K562 (cell line): ENCODE measurements around the gene TEKT2. TPM values are rescaled to one million over a fixed set of nuclear protein-coding genes. Genes with fewer than 3 reads are reported as not detected.

Source experiments
- ATAC-seq: fragments of 200-7000 bp; cut with Tn5 transposase; 3 replicates; pipeline ENCODE4 v1.9.1; 2020; ENCODE audit warnings: moderate library complexity
- BruUV-seq: library from RNA; stranded (reverse); fragments of 400-500 nt; replicated peaks from 2 replicates; lab custom pipeline; 2021; lab: Mats Ljungman, UMichigan
- CTCF ChIA-PET: fragments of 300-600 bp; formaldehyde crosslinking; extraction: SDS; loops from one replicate; lab custom pipeline; 2021; ENCODE audit warnings: low intra/inter-chr PET ratio; lab: Yijun Ruan, JAX
- POLR2A ChIA-PET: fragments of 300-600, 350-650 bp; sonication (Branson Sonifier 250); formaldehyde crosslinking; extraction: SDS; loops from one replicate; lab custom pipeline; 2021; ENCODE audit warnings: antibody characterized with exemption, inconsistent platforms; lab: Yijun Ruan, JAX
- DNase-seq, 4 experiments: peaks; one replicate each; pipeline versions ENCODE4 v3.0.0 to v3.0.0-alpha.2; 2011 to 2018; ENCODE audit warnings: low spot score in 3 of 4, mixed read lengths in 3 of 4; ENCODE audit errors: extremely low read depth in 1 of 4
- FAIRE-seq: peaks from 2 replicates; lab custom pipeline; 2011; peaks lifted over from hg19 to GRCh38; lab: Jason Lieb, UNC
- H2AFZ ChIP-seq: 2 replicates; pipeline ENCODE4 v1.6.0; 2011; ENCODE audit warnings: low read depth, low read length, control low read depth, inconsistent platforms
- H3K27ac ChIP-seq: fragments of 200-600 bp; 3 replicates; pipeline ENCODE4 v1.8.0; 2011; ENCODE audit warnings: low read depth, mild to moderate bottlenecking, control low read depth, inconsistent platforms, low read length, moderate library complexity, mixed read lengths; ENCODE audit errors: extremely low read depth
- H3K27me3 ChIP-seq, 2 experiments: fragments of 300-600 bp in 1 of 2; 2 replicates in 1 of 2; 3 replicates in 1 of 2; pipeline versions ENCODE4 v1.6.0 to v1.8.0; 2011; ENCODE audit warnings: inconsistent platforms in 2 of 2, low read length in 2 of 2, mild to moderate bottlenecking in 1 of 2, mixed read lengths in 1 of 2, moderate library complexity in 1 of 2; ENCODE audit not compliant: control insufficient read depth in 2 of 2, insufficient read depth in 2 of 2
- H3K36me3 ChIP-seq: fragments of 300-600 bp; 3 replicates; pipeline ENCODE4 v1.8.0; 2011; ENCODE audit warnings: mild to moderate bottlenecking, low read length, inconsistent platforms; ENCODE audit not compliant: control insufficient read depth, insufficient read depth
- H3K4me1 ChIP-seq, 2 experiments: fragments of 200-600 bp in 1 of 2; replicated peaks in 1 of 2; 2 replicates in 1 of 2; 3 replicates in 1 of 2; pipeline versions ENCODE4 v1.5.1 to v1.8.0; 2011; ENCODE audit warnings: inconsistent platforms in 2 of 2, low read length in 2 of 2, mild to moderate bottlenecking in 1 of 2, mixed read lengths in 1 of 2, moderate library complexity in 1 of 2; ENCODE audit not compliant: control insufficient read depth in 2 of 2, insufficient read depth in 2 of 2
- H3K4me2 ChIP-seq: 2 replicates; pipeline ENCODE4 v1.6.1; 2011; ENCODE audit warnings: low read length, control low read depth, inconsistent platforms, mixed read lengths; ENCODE audit not compliant: insufficient read depth
- H3K4me3 ChIP-seq: fragments of 200-600 bp; sonication (generic), shearing (Covaris generic); 2 replicates; pipeline ENCODE4 v1.5.1; 2016; ENCODE audit warnings: control low read depth, inconsistent platforms
- H3K79me2 ChIP-seq: fragments of 200-600 bp; 3 replicates; pipeline ENCODE4 v1.8.0; 2011; ENCODE audit warnings: low read length, inconsistent platforms; ENCODE audit not compliant: control insufficient read depth, insufficient read depth
- H3K9ac ChIP-seq, 2 experiments: 2 replicates each; pipeline versions ENCODE4 v1.6.0 to v1.6.1; 2011; ENCODE audit warnings: low read depth in 2 of 2, low read length in 2 of 2, control low read depth in 1 of 2, inconsistent platforms in 1 of 2, mild to moderate bottlenecking in 1 of 2, mixed read lengths in 1 of 2; ENCODE audit not compliant: insufficient read depth in 1 of 2
- H3K9me1 ChIP-seq: one replicate; pipeline ENCODE4 v1.6.0; 2011; ENCODE audit warnings: inconsistent platforms, mild to moderate bottlenecking, low read length, moderate library complexity; ENCODE audit not compliant: control insufficient read depth, insufficient read depth
- H3K9me3 ChIP-seq: replicated peaks from 2 replicates; pipeline ENCODE4 v1.5.1; 2011; ENCODE audit warnings: low read depth, low read length, inconsistent platforms; ENCODE audit not compliant: control insufficient read depth, insufficient read depth
- H4K20me1 ChIP-seq: replicated peaks from 2 replicates; pipeline ENCODE4 v1.6.1; 2011; ENCODE audit warnings: low read length, inconsistent platforms, mixed read lengths; ENCODE audit not compliant: control insufficient read depth, insufficient read depth
- ASH1L ChIP-seq: fragments of 450-650 bp; IDR thresholded peaks from 2 replicates; pipeline ENCODE4 v1.6.1; 2018; ENCODE audit warnings: borderline replicate concordance, mild to moderate bottlenecking, low read depth; ENCODE audit not compliant: partially characterized antibody
- BCLAF1 ChIP-seq, 2 experiments: fragments of 450-650 bp in 1 of 2; IDR thresholded peaks; 2 replicates each; pipeline ENCODE4 v1.6.1; 2011 to 2017; ENCODE audit warnings: low read depth in 2 of 2, antibody characterized with exemption in 1 of 2, borderline replicate concordance in 1 of 2, low read length in 1 of 2, mild to moderate bottlenecking in 1 of 2, mixed read lengths in 1 of 2; ENCODE audit not compliant: control insufficient read depth in 1 of 2
- C11orf30 ChIP-seq: fragments of 450-650 bp; IDR thresholded peaks from 2 replicates; pipeline ENCODE4 v1.6.1; 2016; ENCODE audit warnings: low read depth, mild to moderate bottlenecking
- DNMT1 ChIP-seq: fragments of 450-650 bp; IDR thresholded peaks from 2 replicates; pipeline ENCODE4 v1.6.1; 2016; ENCODE audit warnings: antibody characterized with exemption, mild to moderate bottlenecking
- HMG20B ChIP-seq: fragments of 250-450 bp; sonication (Bioruptor Pico); IDR thresholded peaks from 2 replicates; pipeline ENCODE4 v1.5.0; 2021; ENCODE audit warnings: mild to moderate bottlenecking
- MAFF ChIP-seq: IDR thresholded peaks from 2 replicates; pipeline ENCODE4 v1.6.1; 2012; ENCODE audit warnings: low read length, improper control_type of control experiment
- MAFG ChIP-seq: fragments of 450-650 bp; conservative IDR thresholded peaks from 2 replicates; pipeline ENCODE4 v1.6.1; 2016; ENCODE audit warnings: missing genetic modification characterization, missing compliant biosample characterization
- MAFK ChIP-seq: IDR thresholded peaks from 2 replicates; pipeline ENCODE4 v1.6.1; 2011; ENCODE audit warnings: low read length, improper control_type of control experiment
- MCM5 ChIP-seq: fragments of 450-650 bp; IDR thresholded peaks from 2 replicates; pipeline ENCODE4 v1.6.1; 2016; ENCODE audit warnings: low read depth
- MITF ChIP-seq: IDR thresholded peaks from 2 replicates; pipeline ENCODE4 v1.6.1; 2014; ENCODE audit warnings: antibody characterized with exemption
- SPI1 ChIP-seq: IDR thresholded peaks from 2 replicates; pipeline ENCODE4 v1.6.1; 2011; ENCODE audit warnings: low read depth, low read length, control low read depth, borderline replicate concordance
- TSC22D4 ChIP-seq: fragments of 450-650 bp; IDR thresholded peaks from 2 replicates; pipeline ENCODE4 v1.6.1; 2016; ENCODE audit warnings: missing genetic modification characterization, missing biosample characterization, control low read depth
- ZNF253 ChIP-seq: fragments of 250-450 bp; sonication (Bioruptor Pico); conservative IDR thresholded peaks from 2 replicates; pipeline ENCODE4 v1.6.1; 2021; ENCODE audit warnings: mild to moderate bottlenecking
- ZNF316 ChIP-seq: fragments of 450-650 bp; IDR thresholded peaks from 2 replicates; pipeline ENCODE4 v1.6.1; 2016
- ZNF586 ChIP-seq: fragments of 450-650 bp; formaldehyde crosslinking; conservative IDR thresholded peaks from 2 replicates; pipeline ENCODE4 v1.4.0; 2020; ENCODE audit warnings: mild to moderate bottlenecking, moderate library complexity
- WGBS: fragments of 100-300 bp; shearing (Covaris generic); methylation state at CpG from one replicate; pipeline ENCODE4 v1.1.6; 2016; ENCODE audit warnings: low coverage, mixed read lengths; ENCODE audit not compliant: insufficient coverage; ENCODE audit errors: missing lambda C conversion rate; 5-methylcytosine and 5-hydroxymethylcytosine counted together
- in situ Hi-C: fragments of 300-500 bp; cut with MboI; formaldehyde crosslinking; loops from 4 replicates; pipeline ENCODE4 v1.15.0; 2018; ENCODE audit warnings: inconsistent platforms, mixed read lengths
- intact Hi-C: fragments of 100-400 bp; cut with micrococcal nuclease; formaldehyde crosslinking; loops from 2 replicates; pipeline ENCODE4 v1.14.2; 2022
- polyA plus RNA-seq, 8 experiments: library from polyadenylated mRNA; depleted of rRNA in 4 of 8; stranded (reverse) in 5 of 8; unstranded in 3 of 8; fragments of >200 nt; fragmentation: Nextera tagmentation in 2 of 8; fragmentation: Illumina TruSeq in 1 of 8; extraction: Ambion mirVana in 2 of 8; extraction: Trizol in 1 of 8; gene quantifications; 2 replicates each; pipeline versions ENCODE4 v1.2.1 to v1.2.3, GENCODE V29; 2011 to 2014; ENCODE audit warnings: inconsistent platforms in 1 of 8, missing spikeins in 1 of 8
- total RNA-seq, 7 experiments: library from RNA; depleted of rRNA in 6 of 7; stranded (reverse); fragments of >200 nt in 6 of 7; fragmentation: Illumina TruSeq in 2 of 7; extraction: Trizol in 2 of 7; gene quantifications; 2 replicates each; pipeline versions ENCODE4 v1.2.1 to v1.2.3, GENCODE V29; 2011 to 2021; ENCODE audit warnings: low replicate concordance in 1 of 7

The TEKT2 gene
- total and polyA plus RNA-seq, 9 of the 15 experiments (the other 6 are each of a cell fraction or from before 2014, with no cell fraction given), result 0.06 to 0.94 (median 0.30) TPM; not detected in 1

GRCh38 chr1:36062315-36062714, 21.6 kb upstream of the TEKT2 start:
- no peak overlapping the region for H2AFZ ChIP-seq
- no peaks in the 10 kb centered on the region for H4K20me1 ChIP-seq
- no peak overlapping the region for H3K9ac ChIP-seq
- H3K79me2 ChIP-seq, result no peaks in the 10 kb centered on the region
- in situ Hi-C loops (no loop called here), intact Hi-C loops (no loop called here)
- ChIA-PET CTCF (no interaction called here), POLR2A (interaction anchor here (1.2 kb wide), 1 partner anchor 10 kb away, joined by 3 read pairs; no protein-coding TSS in a partner anchor)
- DNase-seq (no peak), ATAC-seq (no peak), FAIRE-seq (no peak)
- no peaks in the 10 kb centered on the region; the same call in 2 of the 3 replicates for H3K36me3 ChIP-seq
- no peak overlapping the region for H3K27ac ChIP-seq
- TF ChIP-seq MAFF, result peak; percentile 91
- no peak for TF ChIP-seq MCM5
- TF ChIP-seq ZNF586 (CRISPR knock-in tag), result no peak
- TF ChIP-seq ZNF316, result peak; percentile 96
- no peak for TF ChIP-seq DNMT1
- peak; percentile 84 for TF ChIP-seq MAFG (tag)
- peak; percentile 93 for TF ChIP-seq MAFK
- TF ChIP-seq SPI1, result no peak
- peak; percentile 86 for TF ChIP-seq C11orf30
- WGBS, result 80% methylated on average over 1 of the region's 1 CpG
- H3K27me3 ChIP-seq, result no peaks in the 10 kb centered on the region
- H3K4me2 ChIP-seq, result no peak overlapping the region
- no peaks in the 10 kb centered on the region for H3K9me1 ChIP-seq
- no TSS peak for BruUV-seq
- H3K4me3 ChIP-seq, result no peak overlapping the region
- no peaks in the 10 kb centered on the region for H3K9me3 ChIP-seq
- H3K4me1 ChIP-seq, result no peaks in the 10 kb centered on the region

- no peaks in the 10 kb centered on the region for H3K79me2 ChIP-seq
- no peak overlapping the region for H3K9ac ChIP-seq
- H3K4me2 ChIP-seq, result no peak overlapping the region
- FAIRE-seq (no peak), DNase-seq (no peak), ATAC-seq (no peak)
- H3K4me3 ChIP-seq, result no peak overlapping the region
- ChIA-PET POLR2A (no interaction called here), CTCF (no interaction called here)
- in situ Hi-C loops, result no loop called here
- H3K36me3 ChIP-seq, result no peaks in the 10 kb centered on the region
- H3K27ac ChIP-seq, result no peak overlapping the region
- no peaks in the 10 kb centered on the region for H4K20me1 ChIP-seq
- H3K4me1 ChIP-seq, result no peaks in the 10 kb centered on the region
- no peak overlapping the region for H2AFZ ChIP-seq
- no peaks in the 10 kb centered on the region for H3K27me3 ChIP-seq
- no peaks in the 10 kb centered on the region for H3K9me3 ChIP-seq
- intact Hi-C loops, result no loop called here
- H3K9me1 ChIP-seq, result no peaks in the 10 kb centered on the region
- BruUV-seq, result no TSS peak
- TF ChIP-seq ZNF253, result no peak
- TF ChIP-seq TSC22D4 (tag), result no peak
- no peak for TF ChIP-seq HMG20B (CRISPR knock-in tag)
- no peak for TF ChIP-seq BCLAF1 (IDR thresholded peaks at IDR 0.05; ENCODE audit: borderline replicate concordance in 1 of 2, control insufficient read depth in 1 of 2, low read depth in 2 of 2, low read length in 1 of 2)
- no peak for TF ChIP-seq MITF
- TF ChIP-seq ASH1L, result no peak
Observed at GRCh38 chr1:36067871-36068270, 16.0 kb upstream of the TEKT2 start.
